Measurements from ENCODE around the gene NEU1. TPM values are rescaled to one million over a fixed set of nuclear protein-coding genes. Genes with fewer than 3 reads are reported as not detected.
"Not testable (repeated sequence)": the region's sequence is repeated elsewhere in the genome, so short reads cannot be mapped to it uniquely, and the experiment has no call there.

Gene NEU1
- total RNA-seq, 2 experiments from 2014 or later = 5.5 to 13.4 TPM

DNA sequence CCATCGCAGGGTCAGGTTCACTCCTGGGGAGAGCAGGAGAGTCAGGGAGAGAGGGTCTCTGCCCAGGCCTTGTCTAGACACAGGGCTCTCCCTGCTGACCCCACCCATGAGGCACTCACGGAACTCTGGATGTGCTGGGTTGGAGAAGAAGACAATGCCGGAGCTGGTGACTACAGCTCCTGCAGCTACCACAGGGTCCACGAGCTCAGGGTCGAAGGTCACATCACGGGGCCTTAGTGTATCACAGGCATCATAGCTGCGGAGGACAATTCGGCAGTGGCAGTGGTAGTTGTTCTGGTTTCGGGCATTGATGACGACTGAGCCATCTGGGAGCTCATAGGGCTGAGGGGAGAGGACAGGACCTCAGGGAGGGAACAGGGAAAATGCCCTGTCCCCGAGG is 2.7 kb downstream of the NEU1 start:
- ChIA-PET POLR2A (no interaction called here), CTCF (ENCODE audit: unreplicated experiment) (no interaction called here)
- Histone ChIP-seq H3K79me2 (ENCODE audit: insufficient read depth, low read depth, low read length) (no peaks in the 10 kb centered on the region), H3K4me2 (ENCODE audit: low read length) (no peak overlapping the region), H4K20me1 (ENCODE audit: insufficient read depth, low read length) (no peaks in the 10 kb centered on the region), H3K36me3 (ENCODE audit: insufficient read depth, low read length) (no peaks in the 10 kb centered on the region), H3K4me1 (ENCODE audit: insufficient read depth, low read length, poor library complexity, severe bottlenecking) (peaks cover 20% of the 10 kb centered on the region), H2AFZ (ENCODE audit: low read length) (no peak overlapping the region), H3K27ac (ENCODE audit: low read depth, low read length, poor library complexity, severe bottlenecking) (no peak overlapping the region), H3K9me2 (ENCODE audit: insufficient read depth, low read length) (no peaks in the 10 kb centered on the region), H3K4me3 (ENCODE audit: low read depth, low read length, poor library complexity, severe bottlenecking) (no peak overlapping the region), H3K9me3 (ENCODE audit: low read length) (no peaks in the 10 kb centered on the region)
- no peak for TF ChIP-seq EZH2phosphoT487 (IDR thresholded peaks at IDR 0.05; ENCODE audit: borderline replicate concordance, low read depth, low read length)
- no peak for TF ChIP-seq CTCF (conservative IDR thresholded peaks at IDR 0.05; ENCODE audit: low read length)
- intact Hi-C loops (cut with micrococcal nuclease; ENCODE audit: unreplicated experiment) = no loop called here
- no peak for DNase-seq (ENCODE audit: low spot score)
- no TSS peak for BruUV-seq (replicated peaks)

DNA sequence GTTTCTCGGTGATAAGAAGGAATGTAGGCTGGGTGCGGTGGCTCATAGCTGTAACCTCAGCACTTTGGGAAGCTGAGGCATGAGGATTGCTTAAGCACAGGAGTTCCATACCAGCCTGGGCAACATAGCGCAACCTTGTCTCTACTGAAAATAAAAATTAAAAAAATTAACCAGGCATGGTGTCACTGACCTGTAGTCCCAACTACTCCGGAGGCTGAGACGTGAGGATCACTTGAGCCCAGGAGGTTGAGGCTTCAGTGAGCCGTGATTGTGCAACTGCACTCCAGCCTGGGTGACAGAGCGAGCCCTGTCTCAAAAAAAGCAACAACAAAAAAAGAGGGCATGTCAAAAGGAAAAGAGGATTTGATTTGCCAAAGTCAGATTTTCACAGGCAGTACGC is 3.9 kb downstream of the NEU1 start:
- peaks cover 12% of the 10 kb centered on the region for H3K4me1 ChIP-seq (ENCODE audit: insufficient read depth, low read length, poor library complexity, severe bottlenecking)
- no peak overlapping the region for H3K27ac ChIP-seq (ENCODE audit: low read depth, low read length, poor library complexity, severe bottlenecking)
- no peak overlapping the region for H3K4me2 ChIP-seq (ENCODE audit: low read length)
- H3K79me2 ChIP-seq (ENCODE audit: insufficient read depth, low read depth, low read length) = no peaks in the 10 kb centered on the region
- no peak overlapping the region for H2AFZ ChIP-seq (ENCODE audit: low read length)
- intact Hi-C loops (cut with micrococcal nuclease; ENCODE audit: unreplicated experiment) = no loop called here
- CTCF ChIA-PET (ENCODE audit: unreplicated experiment) = no interaction called here
- H3K4me3 ChIP-seq (ENCODE audit: low read depth, low read length, poor library complexity, severe bottlenecking) = no peak overlapping the region
- TF ChIP-seq EZH2phosphoT487 (IDR thresholded peaks at IDR 0.05; ENCODE audit: borderline replicate concordance, low read depth, low read length) = no peak
- TF ChIP-seq CTCF (conservative IDR thresholded peaks at IDR 0.05; ENCODE audit: low read length) = no peak
- H4K20me1 ChIP-seq (ENCODE audit: insufficient read depth, low read length) = no peaks in the 10 kb centered on the region
- POLR2A ChIA-PET = interaction anchor here (0.9 kb wide), 1 partner anchor 20 kb away, joined by 3 read pairs; no protein-coding TSS in a partner anchor
- no peak for DNase-seq (ENCODE audit: low spot score)
- BruUV-seq (replicated peaks) = no TSS peak
- no peaks in the 10 kb centered on the region for H3K36me3 ChIP-seq (ENCODE audit: insufficient read depth, low read length)
- H3K9me3 ChIP-seq (ENCODE audit: low read length) = no peaks in the 10 kb centered on the region
- H3K9me2 ChIP-seq (ENCODE audit: insufficient read depth, low read length) = no peaks in the 10 kb centered on the region

- H2AFZ ChIP-seq (ENCODE audit: low read length); H4K20me1 ChIP-seq (ENCODE audit: insufficient read depth, low read length); H3K9me2 ChIP-seq (ENCODE audit: insufficient read depth, low read length); DNase-seq (ENCODE audit: low spot score); H3K27ac ChIP-seq (ENCODE audit: low read depth, low read length, poor library complexity, severe bottlenecking); H3K9me3 ChIP-seq (ENCODE audit: low read length); CTCF ChIA-PET (ENCODE audit: unreplicated experiment); H3K4me1 ChIP-seq (ENCODE audit: insufficient read depth, low read length, poor library complexity, severe bottlenecking); H3K4me3 ChIP-seq (ENCODE audit: low read depth, low read length, poor library complexity, severe bottlenecking); BruUV-seq (replicated peaks); intact Hi-C loops (cut with micrococcal nuclease; ENCODE audit: unreplicated experiment); H3K79me2 ChIP-seq (ENCODE audit: insufficient read depth, low read depth, low read length); H3K4me2 ChIP-seq (ENCODE audit: low read length); H3K36me3 ChIP-seq (ENCODE audit: insufficient read depth, low read length): not testable (repeated sequence)
- POLR2A ChIA-PET = interaction anchor here (0.9 kb wide), 1 partner anchor 19 kb away, joined by 3 read pairs; no protein-coding TSS in a partner anchor
Measured at GRCh38 chr6:31857774-31858173, 4.8 kb downstream of the NEU1 start.

- POLR2A ChIA-PET = interaction anchor here (1.0 to 1.2 kb wide), 2 partner anchors 11 to 46 kb away, joined by 3 to 6 read pairs; partner anchors contain the start of genes EHMT2 and NEU1
- H3K4me3 ChIP-seq (ENCODE audit: low read depth, low read length, poor library complexity, severe bottlenecking); H2AFZ ChIP-seq (ENCODE audit: low read length); H3K9me3 ChIP-seq (ENCODE audit: low read length); CTCF ChIA-PET (ENCODE audit: unreplicated experiment); DNase-seq (ENCODE audit: low spot score); BruUV-seq (replicated peaks); H3K9me2 ChIP-seq (ENCODE audit: insufficient read depth, low read length); H4K20me1 ChIP-seq (ENCODE audit: insufficient read depth, low read length); H3K36me3 ChIP-seq (ENCODE audit: insufficient read depth, low read length); H3K4me1 ChIP-seq (ENCODE audit: insufficient read depth, low read length, poor library complexity, severe bottlenecking); H3K4me2 ChIP-seq (ENCODE audit: low read length); H3K79me2 ChIP-seq (ENCODE audit: insufficient read depth, low read depth, low read length); H3K27ac ChIP-seq (ENCODE audit: low read depth, low read length, poor library complexity, severe bottlenecking); intact Hi-C loops (cut with micrococcal nuclease; ENCODE audit: unreplicated experiment): not testable (repeated sequence)
Measured at GRCh38 chr6:31851980-31852718, 10.5 kb downstream of the NEU1 start.

Data from OCI-LY7 (cell line).